Body of pancreas (tissue), 4 donors: ENCODE measurements around the gene MPDZ. TPM values are rescaled to one million over a fixed set of nuclear protein-coding genes. Genes with fewer than 3 reads are reported as not detected.

ENCODE experiments used
- ATAC-seq: fragments of 150-250 bp; one replicate; pipeline ENCODE4 v1.9.1; 2016
- DNase-seq, 4 donors: peaks; one replicate each; pipeline ENCODE4 v3.0.0-alpha.2; 2019
- H3K27ac ChIP-seq, 4 donors: fragments of 200-600 bp; sonication (generic); 1 replicate in 3 of 4; 2 replicates in 1 of 4; pipeline versions ENCODE4 v1.5.1 to v1.6.1; 2016 to 2019; ENCODE audit warnings: mild to moderate bottlenecking in 1 of 4, mixed read lengths in 1 of 4, moderate library complexity in 1 of 4
- H3K27me3 ChIP-seq, 2 donors: fragments of 200-600 bp; sonication (generic); one replicate each; pipeline ENCODE4 v1.6.0; 2016; ENCODE audit warnings: mild to moderate bottlenecking in 1 of 2
- H3K36me3 ChIP-seq, 2 donors: fragments of 200-600 bp; sonication (generic); replicated peaks in 1 of 2; 2 replicates each; pipeline ENCODE4 v1.5.1; 2016; ENCODE audit warnings: low read depth in 2 of 2; ENCODE audit not compliant: insufficient read depth in 1 of 2
- H3K4me1 ChIP-seq: fragments of 200-600 bp; sonication (generic); one replicate; pipeline ENCODE4 v1.6.0; 2016
- H3K4me3 ChIP-seq, 2 donors: fragments of 200-600 bp; sonication (generic); 1 replicate in 1 of 2; 2 replicates in 1 of 2; pipeline ENCODE4 v1.5.1; 2016 to 2019
- H3K9me3 ChIP-seq, 3 donors: fragments of 200-600 bp; sonication (generic); 1 replicate in 2 of 3; 2 replicates in 1 of 3; pipeline ENCODE4 v1.5.1; 2016
- CTCF ChIP-seq, 7 experiments: fragments of 450-650 bp in 4 of 7; fragments of 200-600 bp in 3 of 7; sonication (generic) in 3 of 7; IDR thresholded peaks; one replicate each; pipeline ENCODE4 v1.5.1; 2016 to 2019; ENCODE audit warnings: antibody characterized with exemption in 7 of 7
- POLR2A ChIP-seq, 3 donors: fragments of 450-650 bp; IDR thresholded peaks; one replicate each; pipeline ENCODE4 v1.6.1; 2016; ENCODE audit warnings: antibody characterized with exemption in 3 of 3, mild to moderate bottlenecking in 2 of 3
- WGBS, 2 donors: methylation state at CpG; one replicate each; pipeline ENCODE4 v1.1.5; 2017; 5-methylcytosine and 5-hydroxymethylcytosine counted together
- intact Hi-C: fragments of 100-400 bp; cut with DNase I; formaldehyde crosslinking; loops from one replicate; pipeline ENCODE4 v1.15.1; 2023
- total RNA-seq, 2 donors: library from RNA; depleted of rRNA; stranded (reverse); fragments of >200 nt; gene quantifications; one replicate each; pipeline ENCODE4 v1.1.0, GENCODE V29; 2016

Gene MPDZ
- total RNA-seq, 2 donors from 2014 or later, result 12.5 to 17.1 TPM

GRCh38 chr9:13268469-13268868 is 11.0 kb downstream of the MPDZ start:
- Histone ChIP-seq H3K4me3 (no peak overlapping the region), H3K4me1 (no peaks in the 10 kb centered on the region), H3K36me3 (no peaks in the 10 kb centered on the region), H3K9me3 (no peaks in the 10 kb centered on the region), H3K27ac (no peak overlapping the region), H3K27me3 (no peaks in the 10 kb centered on the region)
- no peak for TF ChIP-seq CTCF (IDR thresholded peaks at IDR 0.05)
- TF ChIP-seq POLR2A (IDR thresholded peaks at IDR 0.05), result no peak
- intact Hi-C loops, result no loop called here
- DNase-seq (no peak), ATAC-seq (no peak)
- 83 to 85% methylated on average over 7 of the region's 7 CpGs for WGBS, 2 donors

- no peaks in the 10 kb centered on the region for H3K4me1 ChIP-seq
- no peaks in the 10 kb centered on the region for H3K9me3 ChIP-seq
- intact Hi-C loops, result no loop called here
- H3K27ac ChIP-seq, result no peak overlapping the region
- no peak overlapping the region for H3K4me3 ChIP-seq
- H3K27me3 ChIP-seq, result no peaks in the 10 kb centered on the region
- no peak for ATAC-seq
- no peak for DNase-seq
- WGBS, 2 donors, result 73 to 77% methylated on average over 2 of the region's 2 CpGs
- no peaks in the 10 kb centered on the region for H3K36me3 ChIP-seq
- no peak for TF ChIP-seq CTCF (IDR thresholded peaks at IDR 0.05)
- TF ChIP-seq POLR2A (IDR thresholded peaks at IDR 0.05), result no peak
These were observed 11.7 kb downstream of the MPDZ start for GRCh38 chr9:13267743-13268142.

DNA sequence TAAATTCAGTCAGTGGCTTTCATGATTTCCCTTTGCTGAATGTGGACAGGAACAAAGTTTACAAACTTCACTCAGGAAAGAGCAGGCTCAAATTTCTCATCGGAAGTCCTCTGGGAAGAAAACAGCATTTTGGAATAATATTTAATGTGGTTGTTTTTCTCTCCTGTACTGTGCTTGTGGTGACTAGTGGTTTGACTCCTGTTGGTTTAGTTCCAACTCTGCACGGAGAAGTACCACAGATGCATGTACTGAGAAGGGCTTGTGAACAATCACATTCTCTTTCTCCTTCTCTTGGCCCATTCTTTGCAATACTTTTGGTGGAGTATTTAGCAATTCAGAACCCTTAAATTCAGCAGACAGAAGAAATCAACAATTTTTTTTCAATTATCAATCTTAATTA is 13.3 kb downstream of the MPDZ start:
- no peaks in the 10 kb centered on the region for H3K4me1 ChIP-seq
- DNase-seq (peak in 1 of 4 donors; percentile 6), ATAC-seq (no peak)
- no peaks in the 10 kb centered on the region for H3K36me3 ChIP-seq
- no peak overlapping the region for H3K4me3 ChIP-seq
- H3K27ac ChIP-seq, result no peak overlapping the region
- no peaks in the 10 kb centered on the region for H3K27me3 ChIP-seq
- TF ChIP-seq POLR2A (IDR thresholded peaks at IDR 0.05) (no peak), CTCF (IDR thresholded peaks at IDR 0.05) (no peak)
- 66 to 72% methylated on average over 2 of the region's 2 CpGs for WGBS, 2 donors
- H3K9me3 ChIP-seq, result no peaks in the 10 kb centered on the region
- intact Hi-C loops, result no loop called here

DNA sequence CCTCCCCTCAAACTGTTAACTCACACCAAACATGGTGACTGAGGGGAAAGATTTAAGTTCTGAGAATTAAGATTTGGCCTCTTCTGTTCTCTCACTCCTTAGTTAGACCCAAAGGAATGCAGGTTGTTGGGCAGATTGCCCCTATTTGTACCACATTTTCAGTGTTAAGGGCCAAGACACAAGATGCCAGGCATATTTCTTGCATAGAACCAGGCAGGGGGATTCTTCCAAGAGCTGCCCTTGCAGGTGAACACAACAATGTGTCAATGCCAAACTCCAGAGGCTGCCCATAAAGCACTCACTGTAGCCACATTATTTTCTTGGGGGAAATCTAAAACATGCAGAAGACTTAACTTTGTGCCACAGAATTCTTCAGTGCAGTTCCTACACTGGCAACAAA is 14.7 kb downstream of the MPDZ start:
- H3K4me1 ChIP-seq, result no peaks in the 10 kb centered on the region
- H3K27ac ChIP-seq, result no peak overlapping the region
- ATAC-seq (no peak), DNase-seq (no peak)
- intact Hi-C loops, result no loop called here
- H3K27me3 ChIP-seq, result no peaks in the 10 kb centered on the region
- no peak for TF ChIP-seq POLR2A (IDR thresholded peaks at IDR 0.05)
- no peak for TF ChIP-seq CTCF (IDR thresholded peaks at IDR 0.05)
- H3K4me3 ChIP-seq, result no peak overlapping the region
- no peaks in the 10 kb centered on the region for H3K36me3 ChIP-seq
- no peaks in the 10 kb centered on the region for H3K9me3 ChIP-seq

GRCh38 chr9:13263511-13263910 is 16.0 kb downstream of the MPDZ start:
- Histone ChIP-seq H3K36me3 (no peaks in the 10 kb centered on the region), H3K4me3 (no peak overlapping the region), H3K9me3 (no peaks in the 10 kb centered on the region), H3K27me3 (no peaks in the 10 kb centered on the region), H3K4me1 (no peaks in the 10 kb centered on the region), H3K27ac (no peak overlapping the region)
- WGBS, 2 donors, result 68 to 72% methylated on average over 2 of the region's 2 CpGs
- DNase-seq (no peak), ATAC-seq (no peak)
- intact Hi-C loops, result no loop called here
- no peak for TF ChIP-seq POLR2A (IDR thresholded peaks at IDR 0.05)
- no peak for TF ChIP-seq CTCF (IDR thresholded peaks at IDR 0.05)
